Epithelial cell of esophagus (primary cell): ENCODE results near the gene CREBBP.

Experiments used
- DNase-seq: peaks from one replicate; pipeline ENCODE4 v3.0.0; 2010; ENCODE audit warnings: low read depth
- H3K4me3 ChIP-seq: 2 replicates; pipeline ENCODE4 v1.5.1; 2011; ENCODE audit warnings: mild to moderate bottlenecking, low read length, control low read depth
- TF ChIP-seq, protein P1 (sequence below): IDR thresholded peaks from 2 replicates; pipeline ENCODE4 v1.5.1; 2011; ENCODE audit warnings: low read depth, mild to moderate bottlenecking, low read length, control low read depth, inconsistent platforms; ENCODE audit not compliant: insufficient read depth; ENCODE audit errors: missing control alignments

Gene CREBBP

DNA sequence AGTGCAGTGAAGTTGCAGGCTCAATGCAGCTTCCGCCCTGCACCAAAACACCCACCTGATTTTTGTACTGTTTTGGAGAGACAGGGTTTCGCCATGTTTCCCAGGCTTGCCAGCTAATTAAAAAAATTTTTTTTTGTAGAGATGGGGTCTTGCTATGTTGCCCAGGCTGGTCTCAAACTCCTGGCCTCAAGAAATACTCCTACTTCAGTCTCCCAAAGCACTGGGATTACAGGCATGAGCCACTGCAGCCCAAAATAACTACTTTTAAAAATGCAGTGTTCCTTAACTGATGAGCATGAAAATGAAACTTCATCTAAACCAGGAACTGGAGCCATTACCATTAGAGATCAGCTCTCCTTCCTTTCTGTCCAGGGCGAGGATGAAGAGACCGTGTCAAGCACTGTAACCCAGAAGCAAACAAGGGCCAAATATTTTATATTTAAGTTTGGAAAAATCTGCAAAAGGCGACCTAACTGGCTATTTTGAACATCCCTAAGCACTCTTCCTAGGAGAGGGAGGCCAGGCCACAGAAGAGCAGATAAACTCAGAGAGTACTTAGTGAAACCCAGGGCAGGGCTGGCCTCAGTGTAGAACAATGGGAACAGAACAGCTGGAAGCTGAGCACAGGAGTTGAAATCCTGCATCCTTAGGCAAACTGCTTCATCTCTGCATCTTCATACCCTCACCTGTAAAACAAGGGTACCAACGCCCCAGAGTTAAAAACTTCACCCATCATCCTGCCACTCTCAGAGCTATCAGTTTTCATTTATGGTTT, 24.0 kb downstream of the CREBBP start:
- no peak overlapping the region for H3K4me3 ChIP-seq
- no peak for DNase-seq
- TF ChIP-seq, protein P1, sequence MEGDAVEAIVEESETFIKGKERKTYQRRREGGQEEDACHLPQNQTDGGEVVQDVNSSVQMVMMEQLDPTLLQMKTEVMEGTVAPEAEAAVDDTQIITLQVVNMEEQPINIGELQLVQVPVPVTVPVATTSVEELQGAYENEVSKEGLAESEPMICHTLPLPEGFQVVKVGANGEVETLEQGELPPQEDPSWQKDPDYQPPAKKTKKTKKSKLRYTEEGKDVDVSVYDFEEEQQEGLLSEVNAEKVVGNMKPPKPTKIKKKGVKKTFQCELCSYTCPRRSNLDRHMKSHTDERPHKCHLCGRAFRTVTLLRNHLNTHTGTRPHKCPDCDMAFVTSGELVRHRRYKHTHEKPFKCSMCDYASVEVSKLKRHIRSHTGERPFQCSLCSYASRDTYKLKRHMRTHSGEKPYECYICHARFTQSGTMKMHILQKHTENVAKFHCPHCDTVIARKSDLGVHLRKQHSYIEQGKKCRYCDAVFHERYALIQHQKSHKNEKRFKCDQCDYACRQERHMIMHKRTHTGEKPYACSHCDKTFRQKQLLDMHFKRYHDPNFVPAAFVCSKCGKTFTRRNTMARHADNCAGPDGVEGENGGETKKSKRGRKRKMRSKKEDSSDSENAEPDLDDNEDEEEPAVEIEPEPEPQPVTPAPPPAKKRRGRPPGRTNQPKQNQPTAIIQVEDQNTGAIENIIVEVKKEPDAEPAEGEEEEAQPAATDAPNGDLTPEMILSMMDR = no peak

DNA sequence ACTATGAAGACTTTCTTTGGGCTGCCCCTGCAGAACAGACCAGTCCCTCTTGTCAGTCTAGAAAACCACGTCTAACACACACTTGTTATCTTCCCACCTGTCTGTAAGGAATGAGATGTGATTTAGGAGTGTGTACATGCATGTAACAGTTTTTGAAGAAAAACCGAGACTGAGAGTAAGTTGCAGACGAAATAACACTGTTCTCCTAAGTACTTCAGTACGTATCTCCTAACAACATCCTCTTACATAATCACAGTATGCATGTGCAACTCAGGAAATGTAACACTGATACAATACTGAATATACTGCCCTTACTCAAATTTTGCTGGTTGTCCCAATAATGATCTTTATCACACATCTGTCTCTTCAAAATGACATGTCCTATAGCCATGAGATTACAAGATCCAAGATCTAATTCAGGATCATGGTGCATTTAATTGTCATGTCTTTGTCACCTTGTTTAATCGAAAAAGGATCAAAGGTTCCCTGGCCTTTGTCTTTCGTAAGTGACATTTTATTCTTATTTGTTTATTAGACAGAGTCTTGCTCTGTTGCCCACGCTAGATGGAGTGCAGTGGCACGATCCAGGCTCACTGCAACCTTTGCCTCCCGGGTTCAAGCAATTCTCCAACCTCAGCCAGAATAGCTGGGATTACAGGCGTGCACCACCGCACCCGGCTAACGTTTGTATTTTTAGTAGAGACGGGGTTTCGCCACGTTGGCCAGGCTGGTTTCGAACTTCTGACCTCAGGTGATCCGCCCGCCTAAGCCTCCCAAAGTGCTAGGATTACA, 25.6 kb downstream of the CREBBP start:
- H3K4me3 ChIP-seq = no peak overlapping the region
- TF ChIP-seq, protein P1 = no peak
- DNase-seq = no peak

DNA sequence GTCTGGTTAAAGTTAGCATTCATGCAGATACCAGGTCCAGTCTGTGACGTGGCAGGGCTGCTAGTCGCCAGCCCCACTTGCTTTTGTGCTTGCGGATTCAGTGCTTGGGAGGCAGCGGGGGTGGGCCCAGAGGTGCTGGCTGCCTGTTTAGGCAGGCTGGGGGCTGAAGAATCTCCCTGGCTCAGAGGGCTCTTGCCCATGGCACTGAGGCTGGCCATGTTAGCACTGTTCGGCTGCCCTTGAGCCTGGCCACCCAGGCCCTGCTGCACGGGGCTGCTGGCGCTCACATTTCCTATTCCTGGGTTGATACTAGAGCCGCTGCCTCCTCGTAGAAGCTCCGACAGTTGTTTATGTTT, 30.0 kb downstream of the CREBBP start:
- TF ChIP-seq, protein P1 = no peak
- DNase-seq = no peak
- no peak overlapping the region for H3K4me3 ChIP-seq

DNA sequence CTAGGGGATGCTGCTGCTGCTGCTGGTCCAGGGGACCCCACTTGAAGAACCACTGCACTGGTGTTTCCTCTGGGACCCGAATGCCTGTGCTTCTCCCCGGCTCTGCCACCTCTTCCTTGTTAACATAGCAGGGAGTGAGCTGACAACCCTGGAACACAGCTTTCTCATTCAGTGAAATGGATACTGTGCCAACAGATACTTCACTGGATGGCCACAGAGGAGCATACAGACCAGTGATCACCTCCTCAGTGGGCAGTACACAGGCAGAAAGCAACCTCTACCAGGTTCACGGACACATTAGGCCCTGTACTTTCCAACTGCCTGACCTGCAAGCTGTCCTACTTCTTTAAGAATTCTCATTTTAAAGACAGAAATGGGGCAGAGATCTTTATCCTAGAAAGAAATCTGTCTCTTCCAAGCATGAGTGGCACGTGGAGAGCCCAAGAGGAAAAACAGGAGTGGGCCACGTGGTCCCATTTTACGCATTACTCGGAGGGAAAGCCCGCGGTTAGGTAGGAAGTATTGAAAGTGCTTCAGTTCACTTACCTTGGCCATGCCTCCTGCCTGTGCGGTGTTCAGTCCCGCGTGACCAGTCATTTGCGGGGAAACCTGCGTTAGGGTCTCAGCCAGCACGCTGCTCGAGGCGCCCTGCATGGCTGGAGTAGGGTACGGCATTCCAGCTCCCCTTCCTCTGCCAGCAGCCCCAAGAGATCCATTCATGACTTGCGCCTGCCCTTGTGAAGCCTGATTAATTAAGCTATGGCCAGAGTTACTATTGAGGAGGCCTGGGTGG, 30.6 kb downstream of the CREBBP start:
- no peak overlapping the region for H3K4me3 ChIP-seq
- no peak for DNase-seq
- TF ChIP-seq, protein P1 = no peak

DNA sequence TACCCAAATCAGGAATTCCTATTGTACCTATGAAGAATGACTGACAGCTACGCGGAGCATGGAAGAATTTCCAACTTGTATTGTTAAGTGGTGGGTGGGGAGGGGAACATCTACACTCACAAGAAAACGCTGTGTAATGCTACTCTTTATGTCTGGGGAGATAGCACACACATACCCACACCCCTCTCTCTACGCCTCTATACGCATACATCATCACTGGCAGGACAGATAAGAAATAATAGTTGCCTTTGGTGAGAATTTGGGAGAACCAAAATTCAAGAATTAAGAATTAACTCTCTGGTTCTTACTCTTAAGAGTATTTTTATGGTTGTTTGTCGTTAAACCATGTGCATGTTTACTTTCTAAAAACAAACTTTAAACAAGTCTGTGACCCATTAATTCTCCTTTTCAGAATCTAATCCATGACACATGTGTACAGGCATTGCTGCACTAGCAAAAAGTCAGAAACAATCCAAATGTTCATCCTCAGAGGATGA, 33.9 kb downstream of the CREBBP start:
- no peak overlapping the region for H3K4me3 ChIP-seq
- TF ChIP-seq, protein P1 = no peak
- no peak for DNase-seq

DNA sequence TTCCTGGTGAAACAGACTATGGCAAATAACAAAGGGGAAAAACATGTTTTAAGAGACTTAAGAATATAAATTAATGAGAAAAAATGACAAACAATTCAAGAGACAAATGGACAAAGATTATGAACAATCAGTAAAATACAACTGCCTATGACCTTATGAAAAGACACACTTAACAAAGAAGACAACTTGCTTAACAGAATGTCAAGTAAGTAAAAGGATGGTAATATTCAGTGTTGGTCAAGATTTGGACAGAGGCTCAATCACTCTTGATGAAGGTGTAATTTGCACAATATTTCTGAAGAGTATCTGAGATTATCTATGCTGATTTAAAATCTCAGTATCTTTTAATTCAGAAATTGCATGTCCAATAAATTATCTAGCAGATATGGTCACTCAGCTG, 34.4 kb downstream of the CREBBP start:
- DNase-seq = no peak
- H3K4me3 ChIP-seq = no peak overlapping the region
- TF ChIP-seq, protein P1 = no peak
